Measurements from ENCODE around the gene LSM3. TPM values are rescaled to one million over a fixed set of nuclear protein-coding genes. Genes with fewer than 3 reads are reported as not detected.
"Not testable (repeated sequence)": the region's sequence is repeated elsewhere in the genome, so short reads cannot be mapped to it uniquely, and the experiment has no call there.

The LSM3 gene
- total and polyA plus RNA-seq, 9 donors = 10.5 to 13.8 (median 13.1) TPM

DNA sequence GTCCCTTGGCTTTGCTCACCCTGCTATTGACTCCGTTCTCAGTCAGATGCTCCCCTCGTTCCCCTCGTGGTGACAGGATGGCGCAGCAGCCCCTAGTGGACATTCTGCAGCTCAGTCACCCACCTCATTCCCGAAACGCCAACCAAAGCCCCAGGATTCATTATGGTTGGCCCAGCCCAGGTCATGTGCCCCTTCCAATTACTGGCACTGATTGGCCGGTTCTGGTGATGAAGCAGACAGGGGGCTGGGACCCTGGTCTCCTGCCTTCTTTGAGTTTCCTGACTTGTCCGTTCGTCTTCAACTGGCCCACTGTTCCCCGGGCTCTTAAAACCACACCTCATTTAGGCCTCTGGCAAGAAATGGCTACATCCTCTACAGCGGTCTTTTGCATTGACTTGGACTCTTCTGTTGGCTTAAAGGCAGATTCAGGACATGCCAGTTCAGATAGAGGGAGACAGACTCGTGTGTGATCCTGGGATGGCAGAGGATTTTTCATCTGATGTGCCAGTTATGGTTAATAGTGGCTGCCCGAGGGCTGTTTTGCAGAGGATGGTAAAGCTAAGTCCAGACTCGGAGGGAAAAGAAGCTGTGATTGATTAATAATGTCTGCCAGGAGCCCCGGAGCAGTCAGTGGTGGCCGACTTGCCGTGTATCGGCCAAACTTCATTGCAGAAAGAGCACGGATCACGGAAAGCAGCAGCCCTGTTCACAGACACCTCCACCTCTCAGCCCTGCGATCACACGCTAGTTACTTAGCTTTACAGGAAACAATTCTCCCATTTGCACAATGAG, 37.8 kb downstream of the LSM3 start:
- WGBS (ENCODE audit: insufficient coverage) = 13% methylated on average over 10 of the region's 22 CpGs
- no peaks in the 10 kb centered on the region for H3K36me3 ChIP-seq (ENCODE audit: control insufficient read depth, insufficient read depth, low read length)
- H3K27ac ChIP-seq (ENCODE audit: low read length) = peak overlapping the region; percentile 75
- H3K4me1 ChIP-seq (ENCODE audit: control insufficient read depth, insufficient read depth, low read length) = peaks cover 4% of the 10 kb centered on the region
- H3K27me3 ChIP-seq (ENCODE audit: control insufficient read depth, insufficient read depth, low read length) = peaks cover 2% of the 10 kb centered on the region
- no peaks in the 10 kb centered on the region for H3K9me3 ChIP-seq (replicated peaks; ENCODE audit: control insufficient read depth, low read depth, low read length)
- H3K4me3 ChIP-seq (ENCODE audit: low read length) = peak overlapping the region; percentile 44
- DNase-seq = peak; percentile 79

DNA sequence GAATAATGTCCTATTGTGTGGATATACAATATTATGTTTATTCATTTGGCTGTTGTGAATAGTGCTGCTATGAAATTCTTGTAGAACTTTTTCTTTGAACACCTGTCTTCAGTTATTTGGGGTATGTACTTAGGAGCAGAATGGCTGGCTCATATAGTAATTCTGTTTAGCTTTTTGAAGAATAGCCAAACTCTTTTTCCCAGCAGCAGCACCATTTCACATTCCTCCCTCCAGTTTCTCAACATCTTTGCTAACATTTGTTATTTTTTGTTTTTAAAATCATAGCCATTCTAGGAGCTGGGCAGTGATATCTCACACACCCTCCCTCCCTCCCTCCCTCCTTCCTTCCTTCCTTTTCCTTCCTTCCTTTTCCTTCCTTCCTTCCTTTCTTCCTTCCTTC, 39.7 kb downstream of the LSM3 start:
- Histone ChIP-seq H3K4me1 (ENCODE audit: control insufficient read depth, insufficient read depth, low read length) (peaks cover 4% of the 10 kb centered on the region), H3K27ac (ENCODE audit: low read length) (no peak overlapping the region), H3K36me3 (ENCODE audit: control insufficient read depth, insufficient read depth, low read length) (no peaks in the 10 kb centered on the region), H3K4me3 (ENCODE audit: low read length) (no peak overlapping the region), H3K27me3 (ENCODE audit: control insufficient read depth, insufficient read depth, low read length) (no peaks in the 10 kb centered on the region), H3K9me3 (replicated peaks; ENCODE audit: control insufficient read depth, low read depth, low read length) (peaks cover 2% of the 10 kb centered on the region)
- DNase-seq = no peak

DNA sequence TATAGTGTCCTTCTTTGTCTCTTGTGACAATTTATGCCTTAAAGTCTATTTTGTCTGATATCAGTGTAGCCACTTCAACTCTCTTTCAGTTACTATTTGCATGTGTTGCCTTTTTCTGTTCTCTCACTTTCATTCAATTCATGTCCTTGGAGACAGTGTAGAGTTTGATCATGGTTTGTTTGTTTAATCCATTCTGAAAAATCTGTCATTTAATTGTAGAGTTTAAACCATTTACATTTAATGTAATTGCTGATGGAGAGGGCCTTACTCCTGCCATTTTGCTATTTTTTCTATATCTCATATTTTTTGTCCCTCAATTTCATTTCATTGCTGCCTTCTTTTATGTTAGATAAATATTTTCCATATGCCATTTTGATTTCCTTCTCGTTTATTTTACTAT, 42.3 kb downstream of the LSM3 start:
- no peak overlapping the region for H3K4me3 ChIP-seq (ENCODE audit: low read length)
- DNase-seq = no peak
- H3K27me3 ChIP-seq (ENCODE audit: control insufficient read depth, insufficient read depth, low read length) = no peaks in the 10 kb centered on the region
- no CpG with 5 or more reads among the region's 1 CpG for WGBS (ENCODE audit: insufficient coverage)
- no peaks in the 10 kb centered on the region for H3K36me3 ChIP-seq (ENCODE audit: control insufficient read depth, insufficient read depth, low read length)
- peaks cover 2% of the 10 kb centered on the region for H3K9me3 ChIP-seq (replicated peaks; ENCODE audit: control insufficient read depth, low read depth, low read length)
- no peak overlapping the region for H3K27ac ChIP-seq (ENCODE audit: low read length)
- peaks cover 5% of the 10 kb centered on the region for H3K4me1 ChIP-seq (ENCODE audit: control insufficient read depth, insufficient read depth, low read length)

DNA sequence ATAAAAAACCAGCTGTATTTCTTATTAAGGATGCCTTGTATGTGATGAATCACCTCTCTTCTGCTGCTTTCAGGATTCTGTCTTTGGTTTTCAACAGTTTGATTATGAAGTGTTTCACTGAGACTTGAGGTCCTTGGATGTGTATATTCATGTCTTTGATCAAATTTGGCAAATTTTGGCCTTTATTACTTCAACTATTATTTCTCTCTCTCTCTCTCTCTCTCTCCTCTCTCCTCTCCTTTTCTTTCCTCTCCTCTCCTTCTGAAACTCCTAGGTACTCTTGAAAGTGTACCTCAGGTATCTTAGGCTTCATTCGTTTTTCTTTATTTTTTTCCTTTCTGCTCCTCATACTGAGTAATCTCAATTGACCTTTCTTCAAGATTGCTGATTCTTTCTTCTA, 43.3 kb downstream of the LSM3 start:
- H3K4me3 ChIP-seq (ENCODE audit: low read length) = no peak overlapping the region
- peaks cover 2% of the 10 kb centered on the region for H3K9me3 ChIP-seq (replicated peaks; ENCODE audit: control insufficient read depth, low read depth, low read length)
- no peak for DNase-seq
- WGBS (ENCODE audit: insufficient coverage) = 100% methylated on average over 1 of the region's 1 CpG
- peaks cover 3% of the 10 kb centered on the region for H3K4me1 ChIP-seq (ENCODE audit: control insufficient read depth, insufficient read depth, low read length)
- H3K36me3 ChIP-seq (ENCODE audit: control insufficient read depth, insufficient read depth, low read length) = no peaks in the 10 kb centered on the region
- no peaks in the 10 kb centered on the region for H3K27me3 ChIP-seq (ENCODE audit: control insufficient read depth, insufficient read depth, low read length)
- H3K27ac ChIP-seq (ENCODE audit: low read length) = no peak overlapping the region

DNA sequence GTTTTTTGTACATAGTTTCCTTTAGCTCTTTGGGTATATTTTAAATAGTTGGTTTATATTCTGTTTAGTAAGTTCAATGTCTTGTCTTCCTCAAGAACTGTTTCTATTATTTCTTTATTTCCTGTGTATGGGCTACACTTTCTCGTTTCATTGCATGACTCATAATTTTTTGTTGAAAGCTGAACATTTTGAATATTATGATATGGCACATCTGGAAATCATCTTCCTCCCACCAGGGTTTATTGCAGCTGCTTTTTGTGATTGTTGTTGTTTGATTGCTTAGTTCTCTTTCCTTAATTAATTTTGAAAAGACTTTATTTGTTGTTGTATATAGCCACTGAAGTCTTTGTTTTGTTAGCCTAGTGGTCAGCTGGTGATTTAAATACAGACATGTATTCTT, 43.8 kb downstream of the LSM3 start:
- H3K36me3 ChIP-seq (ENCODE audit: control insufficient read depth, insufficient read depth, low read length) = no peaks in the 10 kb centered on the region
- H3K27me3 ChIP-seq (ENCODE audit: control insufficient read depth, insufficient read depth, low read length) = no peaks in the 10 kb centered on the region
- peaks cover 2% of the 10 kb centered on the region for H3K4me1 ChIP-seq (ENCODE audit: control insufficient read depth, insufficient read depth, low read length)
- no peak overlapping the region for H3K27ac ChIP-seq (ENCODE audit: low read length)
- WGBS (ENCODE audit: insufficient coverage) = no CpG with 5 or more reads among the region's 1 CpG
- no peak overlapping the region for H3K4me3 ChIP-seq (ENCODE audit: low read length)
- H3K9me3 ChIP-seq (replicated peaks; ENCODE audit: control insufficient read depth, low read depth, low read length) = peaks cover 2% of the 10 kb centered on the region
- peak; percentile 68 for DNase-seq

DNA sequence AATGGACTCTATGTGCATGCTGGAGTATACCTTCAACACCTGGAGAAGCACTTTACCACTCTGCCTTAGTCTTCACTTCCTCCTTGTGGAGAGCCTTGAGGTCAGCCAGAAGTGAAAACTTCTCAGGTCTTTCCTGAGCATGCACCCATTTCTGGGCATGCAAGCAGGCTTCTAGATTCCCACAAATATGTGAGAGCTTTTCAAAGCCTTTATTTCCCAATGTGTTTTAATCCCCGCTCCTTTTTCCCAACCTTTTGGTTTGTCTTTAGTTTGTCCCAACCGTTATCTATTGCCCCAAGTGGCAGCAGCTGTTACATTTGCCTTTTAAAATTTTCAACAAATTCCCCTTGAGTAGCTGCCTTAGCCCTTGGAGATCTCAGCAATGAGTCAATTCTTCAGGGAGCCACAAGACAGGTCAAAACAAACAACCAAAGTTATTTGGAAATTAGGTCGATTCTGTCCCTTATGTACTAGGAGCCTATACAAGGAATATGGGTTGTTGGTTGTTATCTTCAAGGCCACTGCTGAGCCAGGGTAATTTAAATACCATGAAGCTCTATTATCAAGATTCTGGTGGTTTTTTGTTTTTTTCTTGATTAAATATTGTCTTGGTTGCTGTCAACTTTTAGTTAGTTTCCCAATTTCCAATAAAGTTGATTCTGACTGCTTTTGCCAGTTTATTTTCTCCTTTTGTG, 44.4 kb downstream of the LSM3 start:
- peaks cover 2% of the 10 kb centered on the region for H3K9me3 ChIP-seq (replicated peaks; ENCODE audit: control insufficient read depth, low read depth, low read length)
- no peaks in the 10 kb centered on the region for H3K27me3 ChIP-seq (ENCODE audit: control insufficient read depth, insufficient read depth, low read length)
- H3K4me3 ChIP-seq (ENCODE audit: low read length) = no peak overlapping the region
- no peak for DNase-seq
- WGBS (ENCODE audit: insufficient coverage) = 65% methylated on average over 2 of the region's 3 CpGs
- no peaks in the 10 kb centered on the region for H3K36me3 ChIP-seq (ENCODE audit: control insufficient read depth, insufficient read depth, low read length)
- H3K4me1 ChIP-seq (ENCODE audit: control insufficient read depth, insufficient read depth, low read length) = peaks cover 2% of the 10 kb centered on the region
- no peak overlapping the region for H3K27ac ChIP-seq (ENCODE audit: low read length)

DNA sequence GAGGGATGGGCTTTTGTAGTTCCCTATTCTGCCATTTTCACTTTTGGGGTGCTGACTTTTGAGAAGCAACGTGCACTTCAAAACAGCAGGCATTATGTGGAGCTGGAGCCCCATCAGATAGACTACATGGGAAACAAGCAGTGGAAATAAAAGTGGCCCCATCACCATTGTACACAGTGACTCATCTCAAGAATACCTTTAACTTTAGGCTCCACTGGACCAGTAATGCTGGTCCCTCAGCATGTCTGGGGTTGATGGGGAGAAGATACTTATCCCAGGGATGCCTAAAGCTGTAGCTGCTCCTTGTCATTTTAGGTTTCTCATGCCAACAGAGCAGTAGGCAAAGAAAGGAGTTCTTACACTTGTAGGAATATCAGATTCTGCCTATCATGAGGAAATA, 45.0 kb downstream of the LSM3 start:
- H3K27me3 ChIP-seq (ENCODE audit: control insufficient read depth, insufficient read depth, low read length) = no peaks in the 10 kb centered on the region
- no peak overlapping the region for H3K4me3 ChIP-seq (ENCODE audit: low read length)
- H3K27ac ChIP-seq (ENCODE audit: low read length) = no peak overlapping the region
- no CpG with 5 or more reads among the region's 1 CpG for WGBS (ENCODE audit: insufficient coverage)
- H3K9me3 ChIP-seq (replicated peaks; ENCODE audit: control insufficient read depth, low read depth, low read length) = peaks cover 2% of the 10 kb centered on the region
- no peaks in the 10 kb centered on the region for H3K36me3 ChIP-seq (ENCODE audit: control insufficient read depth, insufficient read depth, low read length)
- no peak for DNase-seq
- peaks cover 2% of the 10 kb centered on the region for H3K4me1 ChIP-seq (ENCODE audit: control insufficient read depth, insufficient read depth, low read length)

DNA sequence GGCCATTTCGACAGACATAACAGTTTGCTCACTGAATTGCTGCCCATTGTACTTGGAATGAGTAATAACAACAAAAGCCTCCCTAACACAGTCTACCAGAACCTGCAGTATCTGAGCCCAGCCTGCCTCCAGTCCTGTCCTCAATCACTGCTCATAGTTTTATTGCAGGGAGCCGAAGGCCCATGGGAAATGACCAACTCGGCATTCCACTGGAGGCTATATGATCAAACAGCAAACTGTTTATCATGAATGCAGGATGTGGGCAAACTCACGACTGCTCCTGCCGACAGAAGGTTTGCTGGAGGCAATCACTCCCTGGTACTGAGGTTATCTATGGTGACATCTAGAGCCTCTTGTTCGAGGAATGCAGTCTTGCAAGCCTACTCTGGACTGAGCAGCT, 46.3 kb downstream of the LSM3 start:
- Histone ChIP-seq H3K27me3 (ENCODE audit: control insufficient read depth, insufficient read depth, low read length) (no peaks in the 10 kb centered on the region), H3K27ac (ENCODE audit: low read length) (no peak overlapping the region), H3K36me3 (ENCODE audit: control insufficient read depth, insufficient read depth, low read length) (no peaks in the 10 kb centered on the region), H3K9me3 (replicated peaks; ENCODE audit: control insufficient read depth, low read depth, low read length) (peaks cover 2% of the 10 kb centered on the region), H3K4me1 (ENCODE audit: control insufficient read depth, insufficient read depth, low read length) (peaks cover 2% of the 10 kb centered on the region), H3K4me3 (ENCODE audit: low read length) (no peak overlapping the region)
- 63% methylated on average over 2 of the region's 6 CpGs for WGBS (ENCODE audit: insufficient coverage)
- DNase-seq = no peak

DNA sequence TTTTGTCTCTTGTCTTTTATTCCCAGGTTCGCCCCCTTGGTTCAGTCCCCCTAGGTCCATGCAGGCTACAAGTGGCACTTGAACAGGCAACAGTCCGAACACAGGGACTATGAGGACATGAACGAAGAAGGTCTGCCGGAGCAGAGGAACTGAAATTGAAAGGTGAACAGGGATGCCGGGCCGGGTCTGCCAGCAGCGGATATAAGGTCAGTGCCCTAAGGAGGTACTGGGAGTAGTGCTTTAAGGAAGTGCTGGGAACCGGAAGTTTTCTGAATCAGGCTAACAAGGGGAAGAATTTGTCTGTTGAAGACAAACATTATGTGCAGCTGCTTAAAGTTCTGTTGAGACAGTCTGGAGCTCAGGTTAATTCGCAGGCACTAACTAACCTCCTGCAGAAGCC, 46.8 kb downstream of the LSM3 start:
- no peaks in the 10 kb centered on the region for H3K36me3 ChIP-seq (ENCODE audit: control insufficient read depth, insufficient read depth, low read length)
- H3K4me3 ChIP-seq (ENCODE audit: low read length) = no peak overlapping the region
- WGBS (ENCODE audit: insufficient coverage) = 60% methylated on average over 8 of the region's 9 CpGs
- H3K27me3 ChIP-seq (ENCODE audit: control insufficient read depth, insufficient read depth, low read length) = no peaks in the 10 kb centered on the region
- H3K4me1 ChIP-seq (ENCODE audit: control insufficient read depth, insufficient read depth, low read length) = peaks cover 2% of the 10 kb centered on the region
- no peak overlapping the region for H3K27ac ChIP-seq (ENCODE audit: low read length)
- no peak for DNase-seq
- peaks cover 2% of the 10 kb centered on the region for H3K9me3 ChIP-seq (replicated peaks; ENCODE audit: control insufficient read depth, low read depth, low read length)

DNA sequence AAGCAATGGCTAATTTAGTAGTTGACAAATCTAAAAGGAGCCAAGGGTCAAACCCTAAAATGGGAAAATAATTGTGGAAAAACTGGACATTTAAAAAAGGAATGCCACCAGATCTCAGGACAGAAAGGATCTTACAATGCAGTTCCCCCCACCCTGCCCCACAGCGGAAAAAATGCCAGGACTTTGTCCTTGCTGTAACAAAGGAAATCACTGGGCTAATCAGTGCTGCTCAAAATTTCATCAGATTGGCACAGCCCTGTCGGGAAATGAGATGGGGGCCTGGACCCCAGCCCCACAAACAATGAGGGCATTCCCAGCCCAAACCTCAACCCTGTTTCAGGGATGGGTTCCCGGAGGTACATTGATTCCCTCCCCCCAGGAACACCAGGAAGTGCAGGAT, 47.7 kb downstream of the LSM3 start:
- not testable (repeated sequence) for H3K27me3 ChIP-seq (ENCODE audit: control insufficient read depth, insufficient read depth, low read length); H3K9me3 ChIP-seq (replicated peaks; ENCODE audit: control insufficient read depth, low read depth, low read length); H3K4me3 ChIP-seq (ENCODE audit: low read length); H3K36me3 ChIP-seq (ENCODE audit: control insufficient read depth, insufficient read depth, low read length); H3K4me1 ChIP-seq (ENCODE audit: control insufficient read depth, insufficient read depth, low read length); DNase-seq; H3K27ac ChIP-seq (ENCODE audit: low read length)
- WGBS (ENCODE audit: insufficient coverage) = 73% methylated on average over 3 of the region's 3 CpGs

Data from muscle of leg (tissue), 11 donors.